GM23338 (cell line): ENCODE data around the gene RCAN3.

ENCODE experiments used
- CREB1 ChIP-seq: fragments of 250-450 bp; sonication (Bioruptor Pico); IDR thresholded peaks from 2 replicates; pipeline ENCODE4 v1.5.0; 2020; ENCODE audit warnings: low read depth, mild to moderate bottlenecking, moderate library complexity
- EZH2phosphoT487 ChIP-seq: fragments of 200-600 bp; sonication (generic); IDR thresholded peaks from one replicate; pipeline ENCODE4 v1.8.1; 2018; ENCODE audit warnings: antibody characterized with exemption; ENCODE audit not compliant: unreplicated experiment
- JUNB ChIP-seq: IDR thresholded peaks from one replicate; pipeline ENCODE4 v1.6.1; 2016; ENCODE audit warnings: antibody characterized with exemption; ENCODE audit not compliant: unreplicated experiment
- NANOG ChIP-seq: IDR thresholded peaks from 2 replicates; pipeline ENCODE4 v1.6.1; 2016; ENCODE audit warnings: antibody characterized with exemption, borderline replicate concordance
- POLR2AphosphoS5 ChIP-seq: IDR thresholded peaks from 2 replicates; pipeline ENCODE4 v1.6.1; 2016; ENCODE audit warnings: antibody characterized with exemption, low read depth
- ZNF331 ChIP-seq: fragments of 250-450 bp; sonication (Bioruptor Pico); IDR thresholded peaks from 2 replicates; pipeline ENCODE4 v1.5.0; 2020; ENCODE audit warnings: low read depth, mild to moderate bottlenecking, moderate library complexity
- TF ChIP-seq, protein P1 (sequence below), 2 experiments: fragments of 200-600 bp in 1 of 2; sonication (generic) in 1 of 2; conservative IDR thresholded peaks; 2 replicates each; pipeline versions ENCODE4 v1.5.1 to v1.6.1; 2016 to 2017; ENCODE audit warnings: antibody characterized with exemption in 2 of 2, low read depth in 2 of 2, mild to moderate bottlenecking in 2 of 2, moderate library complexity in 1 of 2
- TF ChIP-seq, protein P2 (sequence below): IDR thresholded peaks from 2 replicates; pipeline ENCODE4 v1.6.1; 2016; ENCODE audit warnings: antibody characterized with exemption
- TF ChIP-seq, protein P3 (sequence below): IDR thresholded peaks from one replicate; pipeline ENCODE4 v1.6.1; 2018; ENCODE audit warnings: antibody characterized with exemption; ENCODE audit not compliant: unreplicated experiment

DNA sequence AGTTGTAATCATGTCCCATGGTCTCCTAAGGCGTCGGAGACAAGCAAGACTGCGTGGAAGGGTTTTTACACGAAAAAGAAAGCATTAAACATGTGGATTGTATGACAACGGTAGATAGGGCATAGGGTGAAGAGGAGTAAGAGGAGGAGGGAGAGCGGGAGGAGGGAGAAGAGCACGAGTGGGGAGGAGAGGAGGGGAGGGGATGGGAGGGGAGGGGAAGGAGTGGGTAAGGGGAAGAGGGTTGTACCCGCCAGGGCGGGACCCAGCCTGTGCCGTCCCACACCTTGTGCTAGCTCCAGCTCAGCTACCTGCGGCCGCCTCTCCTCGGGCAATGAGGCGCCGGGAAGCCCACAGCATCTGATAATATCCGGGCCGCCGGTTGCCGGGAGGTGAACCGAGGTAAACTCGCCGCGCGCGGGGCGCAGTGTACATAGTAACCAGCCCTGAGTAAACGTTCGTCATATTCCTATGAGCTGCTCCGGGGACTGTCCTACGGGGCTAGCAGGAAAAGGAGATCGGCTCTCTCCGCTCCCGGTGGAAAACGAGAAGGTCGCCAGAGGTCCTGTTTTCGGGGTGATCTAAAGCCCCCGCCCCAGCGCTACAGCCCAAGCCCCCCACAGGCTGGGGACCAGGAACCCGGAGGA, 449 bp upstream of the RCAN3 start:
- TF ChIP-seq, protein P1, sequence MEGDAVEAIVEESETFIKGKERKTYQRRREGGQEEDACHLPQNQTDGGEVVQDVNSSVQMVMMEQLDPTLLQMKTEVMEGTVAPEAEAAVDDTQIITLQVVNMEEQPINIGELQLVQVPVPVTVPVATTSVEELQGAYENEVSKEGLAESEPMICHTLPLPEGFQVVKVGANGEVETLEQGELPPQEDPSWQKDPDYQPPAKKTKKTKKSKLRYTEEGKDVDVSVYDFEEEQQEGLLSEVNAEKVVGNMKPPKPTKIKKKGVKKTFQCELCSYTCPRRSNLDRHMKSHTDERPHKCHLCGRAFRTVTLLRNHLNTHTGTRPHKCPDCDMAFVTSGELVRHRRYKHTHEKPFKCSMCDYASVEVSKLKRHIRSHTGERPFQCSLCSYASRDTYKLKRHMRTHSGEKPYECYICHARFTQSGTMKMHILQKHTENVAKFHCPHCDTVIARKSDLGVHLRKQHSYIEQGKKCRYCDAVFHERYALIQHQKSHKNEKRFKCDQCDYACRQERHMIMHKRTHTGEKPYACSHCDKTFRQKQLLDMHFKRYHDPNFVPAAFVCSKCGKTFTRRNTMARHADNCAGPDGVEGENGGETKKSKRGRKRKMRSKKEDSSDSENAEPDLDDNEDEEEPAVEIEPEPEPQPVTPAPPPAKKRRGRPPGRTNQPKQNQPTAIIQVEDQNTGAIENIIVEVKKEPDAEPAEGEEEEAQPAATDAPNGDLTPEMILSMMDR (conservative IDR thresholded peaks at IDR 0.05; ENCODE audit: low read depth in 2 of 2), result no peak
- no peak for TF ChIP-seq EZH2phosphoT487
- peak; percentile 31; the same call in 1 of the 2 replicates for TF ChIP-seq POLR2AphosphoS5
- TF ChIP-seq, protein P2, sequence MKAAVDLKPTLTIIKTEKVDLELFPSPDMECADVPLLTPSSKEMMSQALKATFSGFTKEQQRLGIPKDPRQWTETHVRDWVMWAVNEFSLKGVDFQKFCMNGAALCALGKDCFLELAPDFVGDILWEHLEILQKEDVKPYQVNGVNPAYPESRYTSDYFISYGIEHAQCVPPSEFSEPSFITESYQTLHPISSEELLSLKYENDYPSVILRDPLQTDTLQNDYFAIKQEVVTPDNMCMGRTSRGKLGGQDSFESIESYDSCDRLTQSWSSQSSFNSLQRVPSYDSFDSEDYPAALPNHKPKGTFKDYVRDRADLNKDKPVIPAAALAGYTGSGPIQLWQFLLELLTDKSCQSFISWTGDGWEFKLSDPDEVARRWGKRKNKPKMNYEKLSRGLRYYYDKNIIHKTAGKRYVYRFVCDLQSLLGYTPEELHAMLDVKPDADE, result no peak
- TF ChIP-seq ZNF331 (CRISPR knock-in tag), result no peak
- TF ChIP-seq CREB1 (CRISPR knock-in tag), result no peak
- TF ChIP-seq JUNB, result no peak
- TF ChIP-seq, protein P3, sequence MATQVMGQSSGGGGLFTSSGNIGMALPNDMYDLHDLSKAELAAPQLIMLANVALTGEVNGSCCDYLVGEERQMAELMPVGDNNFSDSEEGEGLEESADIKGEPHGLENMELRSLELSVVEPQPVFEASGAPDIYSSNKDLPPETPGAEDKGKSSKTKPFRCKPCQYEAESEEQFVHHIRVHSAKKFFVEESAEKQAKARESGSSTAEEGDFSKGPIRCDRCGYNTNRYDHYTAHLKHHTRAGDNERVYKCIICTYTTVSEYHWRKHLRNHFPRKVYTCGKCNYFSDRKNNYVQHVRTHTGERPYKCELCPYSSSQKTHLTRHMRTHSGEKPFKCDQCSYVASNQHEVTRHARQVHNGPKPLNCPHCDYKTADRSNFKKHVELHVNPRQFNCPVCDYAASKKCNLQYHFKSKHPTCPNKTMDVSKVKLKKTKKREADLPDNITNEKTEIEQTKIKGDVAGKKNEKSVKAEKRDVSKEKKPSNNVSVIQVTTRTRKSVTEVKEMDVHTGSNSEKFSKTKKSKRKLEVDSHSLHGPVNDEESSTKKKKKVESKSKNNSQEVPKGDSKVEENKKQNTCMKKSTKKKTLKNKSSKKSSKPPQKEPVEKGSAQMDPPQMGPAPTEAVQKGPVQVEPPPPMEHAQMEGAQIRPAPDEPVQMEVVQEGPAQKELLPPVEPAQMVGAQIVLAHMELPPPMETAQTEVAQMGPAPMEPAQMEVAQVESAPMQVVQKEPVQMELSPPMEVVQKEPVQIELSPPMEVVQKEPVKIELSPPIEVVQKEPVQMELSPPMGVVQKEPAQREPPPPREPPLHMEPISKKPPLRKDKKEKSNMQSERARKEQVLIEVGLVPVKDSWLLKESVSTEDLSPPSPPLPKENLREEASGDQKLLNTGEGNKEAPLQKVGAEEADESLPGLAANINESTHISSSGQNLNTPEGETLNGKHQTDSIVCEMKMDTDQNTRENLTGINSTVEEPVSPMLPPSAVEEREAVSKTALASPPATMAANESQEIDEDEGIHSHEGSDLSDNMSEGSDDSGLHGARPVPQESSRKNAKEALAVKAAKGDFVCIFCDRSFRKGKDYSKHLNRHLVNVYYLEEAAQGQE, result no peak
- TF ChIP-seq NANOG, result no peak
